Measurements from ENCODE around the gene NAB2.

- TF ChIP-seq POLR2A (IDR thresholded peaks at IDR 0.05; ENCODE audit: low read depth, low read length) (no peak), TAF1 (IDR thresholded peaks at IDR 0.05; ENCODE audit: low read depth, low read length) (no peak), POLR2AphosphoS5 (IDR thresholded peaks at IDR 0.05; ENCODE audit: low read depth, low read length) (no peak), SPI1 (IDR thresholded peaks at IDR 0.05; ENCODE audit: low read depth, low read length) (no peak), POU2F2 (IDR thresholded peaks at IDR 0.05; ENCODE audit: low read depth, low read length) (no peak)
Measured at GRCh38 chr12:57107456-57108155, 18.7 kb downstream of the NAB2 start.
